Dermis microvascular lymphatic vessel endothelial cell (primary cell): ENCODE measurements around the gene XXYLT1. TPM values are rescaled to one million over a fixed set of nuclear protein-coding genes. Genes with fewer than 3 reads are reported as not detected.

Experiments used
- DNase-seq, 2 donors: peaks; one replicate each; pipeline versions ENCODE4 v3.0.0 to v3.0.0-alpha.2; 2010; ENCODE audit warnings: low read depth in 2 of 2
- total RNA-seq: library from RNA; depleted of rRNA; stranded (reverse); fragments of >200 nt; gene quantifications from 2 replicates; pipeline ENCODE4 v1.2.1, GENCODE V29; 2014

Gene XXYLT1
- total RNA-seq, 1 donor from 2014 or later = 19.0 TPM

DNA sequence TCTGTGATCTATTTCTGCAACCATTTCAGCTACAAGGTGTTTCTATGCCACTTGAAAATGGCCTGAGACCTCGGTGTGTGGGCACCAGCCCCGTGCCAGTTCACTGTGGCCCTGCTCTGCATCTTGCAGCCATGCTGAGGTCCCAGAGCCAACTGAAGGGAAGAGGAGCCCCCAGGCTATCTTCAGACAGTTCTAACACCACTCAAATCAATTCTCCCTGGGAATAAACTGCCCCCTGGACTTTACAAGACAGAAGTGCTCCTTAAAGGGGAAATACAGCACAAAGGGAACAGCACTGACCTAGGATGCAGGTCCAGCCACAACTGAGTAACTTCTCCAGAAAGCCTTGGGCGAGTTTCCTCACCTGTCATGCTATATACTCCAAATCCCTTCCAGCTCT, 3.9 kb downstream of the XXYLT1 start:
- no peak for DNase-seq

DNA sequence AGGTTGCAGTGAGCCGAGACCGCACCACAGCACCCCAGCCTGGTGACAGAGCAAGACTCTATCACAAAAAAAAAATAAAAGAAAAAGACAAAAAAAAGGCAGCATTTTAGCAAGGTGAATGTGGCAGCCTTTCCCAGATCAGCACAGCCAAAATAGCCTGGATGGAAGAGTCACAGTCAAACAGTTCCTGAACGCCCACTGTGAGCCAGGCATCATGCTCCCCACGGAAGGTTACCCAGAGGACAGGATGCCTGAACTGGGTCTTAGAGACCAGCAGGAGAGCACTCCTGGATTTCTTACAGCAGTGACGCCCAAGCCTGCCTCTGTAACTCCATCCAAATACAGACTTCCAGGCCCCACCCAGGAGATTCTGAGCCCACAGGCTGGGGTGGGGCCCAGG, 4.5 kb downstream of the XXYLT1 start:
- DNase-seq = no peak

DNA sequence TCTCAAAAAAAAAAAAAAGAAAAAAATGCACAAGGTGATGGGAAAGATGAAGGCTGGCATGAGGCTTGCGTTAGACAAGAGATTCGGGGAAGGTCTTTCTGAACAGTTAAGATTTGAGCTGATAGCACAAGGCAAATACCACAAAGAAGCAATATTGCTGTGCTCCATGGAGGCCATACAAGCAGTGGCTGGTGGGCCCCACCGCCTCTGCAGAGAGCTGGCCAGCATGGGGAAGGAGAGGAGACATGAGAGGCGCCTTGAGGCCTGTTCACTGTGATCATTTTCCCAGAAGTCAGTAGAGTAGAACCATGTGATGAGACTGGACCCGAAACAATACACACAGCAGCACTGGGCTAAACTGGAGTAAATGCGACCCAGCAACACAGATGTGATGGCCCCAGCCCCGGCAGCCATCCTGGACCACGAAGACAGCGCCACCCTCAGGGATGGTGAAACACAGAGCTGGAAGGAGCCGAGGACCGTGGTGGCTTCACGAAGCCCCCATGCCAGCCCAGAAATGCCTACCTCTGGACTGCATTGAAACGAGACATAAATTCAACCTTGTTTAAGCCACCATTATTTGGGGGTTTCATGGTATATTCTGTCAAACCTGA, 5.5 kb downstream of the XXYLT1 start:
- no peak for DNase-seq

DNA sequence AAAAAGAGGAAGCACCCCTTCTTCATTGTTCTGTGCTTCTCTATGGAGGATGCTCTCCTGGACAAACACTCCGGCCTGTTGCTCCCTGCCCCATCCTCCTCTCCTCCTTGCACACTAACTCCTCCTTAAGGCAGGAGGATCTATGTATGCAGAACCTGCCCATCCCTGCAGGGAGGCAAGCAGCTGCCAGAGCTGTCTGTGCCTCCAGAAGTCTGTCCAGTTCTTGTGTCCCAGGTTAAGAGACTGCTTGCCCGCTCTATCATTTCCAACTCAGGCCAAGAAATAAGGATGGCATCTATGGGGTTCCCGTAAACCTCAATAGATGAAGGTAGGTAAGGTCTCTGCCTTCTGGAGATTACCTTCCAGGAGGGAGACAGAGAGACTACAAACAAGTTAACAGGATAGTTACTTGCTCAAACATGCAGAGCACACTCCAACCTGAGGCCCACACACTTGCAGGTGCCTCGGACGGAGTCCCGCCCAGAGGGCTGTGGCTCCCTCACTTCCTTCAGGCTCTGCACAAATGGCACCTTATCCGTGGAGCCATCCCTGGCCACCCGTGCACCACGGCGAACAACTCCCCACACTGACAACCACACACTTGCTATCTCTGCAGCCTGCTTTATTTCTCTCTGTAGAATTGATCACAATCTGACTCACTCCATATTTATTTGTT, 6.9 kb downstream of the XXYLT1 start:
- no peak for DNase-seq

DNA sequence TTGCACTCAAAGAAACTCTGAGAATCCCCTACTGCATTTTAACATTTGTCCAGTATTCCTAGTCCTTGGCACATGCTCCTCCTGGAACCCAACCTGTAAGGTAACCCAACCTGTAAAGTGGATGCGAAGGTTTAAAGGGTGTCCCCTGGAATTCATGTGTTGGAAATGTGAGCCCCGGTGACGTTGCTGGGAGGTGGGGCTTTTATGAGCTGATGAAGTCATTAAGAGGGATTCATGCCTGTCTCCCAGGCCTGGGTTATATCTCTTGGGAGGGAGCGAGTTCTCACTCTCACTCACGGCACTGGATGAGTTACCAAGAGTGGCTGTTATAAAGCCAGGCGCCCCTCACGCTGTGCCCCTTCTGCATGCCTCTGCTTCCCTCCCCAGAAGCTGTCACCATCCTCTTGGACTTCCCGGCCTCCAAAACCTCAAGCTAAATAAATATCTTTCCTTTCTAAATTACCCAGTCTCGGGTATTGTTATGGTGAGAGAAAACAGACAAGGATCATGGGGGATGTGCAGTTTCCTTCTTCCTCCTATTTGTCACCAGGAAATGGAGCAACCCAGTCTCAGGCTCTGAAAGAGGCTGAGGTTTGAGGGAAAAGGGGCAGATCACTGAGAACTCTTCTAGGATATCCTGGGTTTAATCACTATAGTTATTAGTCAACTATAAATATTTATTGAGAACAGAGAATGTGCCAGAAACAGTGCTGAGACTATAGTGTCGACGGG, 7.6 kb downstream of the XXYLT1 start:
- peak in 1 of 2 donors; percentile 55 for DNase-seq

DNA sequence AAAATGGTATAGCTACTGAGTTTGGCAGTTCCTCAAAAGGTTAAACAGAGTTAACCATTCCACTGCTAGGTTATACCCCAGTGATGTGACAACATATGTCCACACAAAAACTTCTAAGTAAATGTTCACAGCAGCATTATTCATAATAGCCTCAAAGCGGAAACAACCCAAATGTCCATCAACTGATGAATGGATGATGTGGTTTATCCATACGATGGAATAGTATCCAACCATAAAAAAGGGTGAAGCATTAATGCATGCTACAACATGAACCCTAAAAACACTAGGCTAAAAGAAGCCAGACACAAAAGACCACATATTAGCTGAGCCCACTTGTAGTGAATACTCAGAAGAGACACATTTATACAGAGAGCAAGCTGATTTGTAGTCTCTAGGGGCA, 9.0 kb downstream of the XXYLT1 start:
- DNase-seq = no peak

DNA sequence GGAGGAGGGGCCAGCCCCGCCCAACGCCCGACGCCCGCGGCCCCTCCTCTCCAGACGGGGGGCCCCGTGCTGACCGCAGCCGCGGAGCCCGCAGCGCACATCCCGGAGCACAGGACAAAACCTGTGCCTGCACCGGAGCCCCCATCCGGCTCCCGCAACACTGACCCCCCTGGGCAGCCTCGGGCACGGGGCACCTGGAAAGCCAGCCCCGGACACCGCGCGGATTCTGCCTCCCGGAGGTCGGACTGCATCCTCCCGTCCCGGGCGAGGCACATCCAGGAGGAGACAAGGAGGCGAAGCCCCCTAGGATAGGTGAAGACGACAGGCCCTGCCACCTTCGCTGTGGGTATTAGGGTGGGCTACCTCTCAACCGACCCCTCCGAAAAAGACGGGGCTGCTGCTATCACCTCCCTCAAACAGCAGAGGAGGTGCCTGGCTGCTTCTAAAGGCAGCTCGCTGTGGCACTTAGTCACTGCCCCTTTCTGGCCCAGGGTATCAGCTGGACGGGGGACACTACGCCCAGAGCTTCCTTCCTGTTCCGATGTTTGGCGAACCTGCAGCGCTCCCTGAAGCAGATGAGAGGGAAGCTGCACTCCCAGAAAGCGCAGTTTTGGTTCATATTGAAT, 10.6 kb downstream of the XXYLT1 start:
- DNase-seq = peak; percentile 52 to 61

DNA sequence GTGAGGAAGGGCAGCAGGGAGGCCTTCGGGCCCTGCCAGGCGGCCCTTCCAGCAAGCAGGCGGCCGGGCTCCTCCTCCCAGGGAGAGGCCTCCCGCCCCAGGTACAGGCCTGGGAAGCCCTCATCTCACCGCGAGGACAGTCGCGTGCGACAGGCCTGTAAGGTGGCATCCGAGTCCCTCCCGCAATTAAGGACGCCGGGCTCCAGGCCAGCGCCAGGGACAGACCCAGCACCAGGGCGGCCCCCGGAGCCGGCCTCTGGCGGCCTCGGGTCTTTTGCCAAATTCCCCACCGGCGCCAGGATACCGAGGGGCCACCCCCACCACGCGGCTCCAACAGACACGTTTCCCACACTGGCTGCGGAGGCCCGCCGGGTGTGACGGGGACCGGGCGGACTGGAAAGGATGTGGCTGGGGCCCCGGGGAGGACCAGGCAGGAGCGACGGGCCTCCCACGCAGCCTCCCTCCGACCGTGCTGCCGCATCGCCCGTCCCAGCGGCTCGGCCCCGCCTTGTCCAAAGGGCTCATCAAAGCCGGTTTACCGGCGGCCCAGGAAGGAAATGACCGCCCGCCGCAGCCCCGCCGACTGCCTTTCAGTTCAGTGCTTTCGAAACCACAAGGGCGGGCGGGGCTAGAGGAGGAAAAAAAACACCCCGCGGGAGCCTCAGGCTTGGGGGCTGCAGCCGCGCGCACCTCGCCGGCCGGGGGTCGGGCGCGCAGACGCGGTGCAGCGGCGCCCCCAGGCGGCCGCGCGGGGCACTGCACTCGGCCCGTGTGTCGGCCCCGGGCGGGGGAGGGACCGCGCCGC, 11.3 kb downstream of the XXYLT1 start:
- peak; percentile 90 to 97 for DNase-seq

DNA sequence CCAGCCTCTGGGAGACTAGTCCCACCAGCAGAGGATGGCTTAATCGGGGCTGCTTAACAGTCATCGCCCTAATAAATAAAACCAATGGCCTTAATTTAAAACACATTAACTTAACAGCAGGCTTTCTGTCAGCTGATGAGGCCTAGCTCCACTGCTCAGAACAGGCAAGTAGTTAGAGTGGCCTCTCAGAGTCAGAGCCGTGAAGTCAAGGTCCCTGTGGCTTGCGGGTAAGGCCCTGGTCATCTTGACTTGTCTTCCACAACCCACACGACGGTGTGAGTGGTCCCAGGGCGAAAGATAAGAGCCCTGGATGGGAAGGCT, 11.8 kb downstream of the XXYLT1 start:
- peak in 1 of 2 donors; percentile 46 for DNase-seq

DNA sequence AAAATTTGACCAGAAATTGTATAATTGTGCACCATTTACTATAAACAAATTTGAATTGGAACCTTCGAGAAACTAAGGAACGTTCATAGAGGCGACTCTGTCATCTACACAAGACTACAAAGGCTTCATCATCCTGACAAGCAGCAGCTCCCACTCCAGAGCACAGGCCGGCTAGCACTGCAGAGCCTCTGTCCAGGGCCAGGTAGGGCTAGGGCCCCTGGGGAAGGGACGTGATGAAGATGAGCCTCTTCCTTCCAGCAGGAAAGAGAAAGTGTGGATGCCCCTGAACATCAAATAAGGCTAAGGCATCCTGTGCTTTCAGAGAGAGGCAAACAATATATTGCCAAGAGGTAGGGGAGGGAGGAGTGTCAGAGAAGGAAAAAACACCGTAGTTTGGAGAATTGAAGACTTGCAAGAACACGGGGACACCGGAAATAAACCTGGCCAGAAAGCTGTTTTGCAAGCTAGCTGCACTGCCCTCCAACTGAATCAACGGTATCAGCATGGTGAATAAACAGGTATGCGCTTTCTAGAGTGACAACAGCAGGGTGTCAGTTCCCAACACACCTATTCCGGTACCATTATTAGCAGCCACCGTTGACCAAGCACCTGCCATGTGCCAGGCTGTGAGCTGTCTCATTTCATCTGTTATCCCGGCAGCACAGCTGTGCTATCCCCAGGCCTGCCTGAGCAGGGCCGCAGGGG, 12.4 kb downstream of the XXYLT1 start:
- DNase-seq = no peak

DNA sequence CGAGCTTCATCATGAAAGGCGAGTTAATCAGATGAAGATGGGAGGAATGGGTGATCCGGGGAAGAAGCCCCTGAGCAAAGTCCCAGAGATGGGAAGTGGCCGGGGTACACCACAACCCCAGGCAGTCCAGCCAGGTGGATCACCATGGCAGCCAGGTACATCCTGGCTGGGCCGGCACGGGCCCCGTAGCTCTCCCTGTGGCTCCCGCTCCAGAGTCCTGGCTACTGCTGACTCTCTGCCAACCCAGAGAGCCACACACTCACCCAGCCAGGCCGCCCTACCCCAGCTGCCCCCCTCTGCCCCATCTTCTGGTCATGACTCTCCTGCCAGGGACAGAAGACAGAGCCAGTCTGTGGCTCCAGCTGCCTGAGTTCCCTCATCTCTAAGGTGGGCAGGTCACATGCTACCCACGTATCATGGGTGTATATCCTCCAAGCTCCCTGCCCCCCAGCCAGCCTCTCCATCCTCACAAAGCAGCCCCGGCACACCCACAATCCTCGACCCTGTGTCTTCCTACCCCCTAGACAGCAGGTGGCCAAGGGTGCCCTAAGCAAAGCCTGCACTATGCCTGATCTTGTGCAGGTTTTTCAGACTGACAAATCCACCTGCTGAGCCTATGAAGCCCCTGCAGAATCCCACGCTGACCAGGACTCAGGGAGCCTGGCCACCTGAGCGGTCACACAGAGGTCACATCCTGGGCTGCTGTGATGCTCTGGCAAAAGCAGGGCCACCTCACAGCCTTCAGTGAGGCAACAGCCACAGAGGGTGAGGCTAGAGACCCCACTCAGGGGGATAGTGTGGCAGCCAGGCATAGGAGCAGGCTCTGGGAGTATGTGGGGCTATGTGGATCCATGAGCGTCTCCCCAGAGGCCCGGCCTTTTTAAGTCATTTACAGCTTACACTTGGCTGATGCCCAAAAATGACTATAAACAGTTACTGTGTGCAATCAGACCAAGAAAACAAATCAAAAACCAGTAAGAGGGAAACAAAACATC, 13.2 kb downstream of the XXYLT1 start:
- peak in 1 of 2 donors; percentile 25 for DNase-seq

DNA sequence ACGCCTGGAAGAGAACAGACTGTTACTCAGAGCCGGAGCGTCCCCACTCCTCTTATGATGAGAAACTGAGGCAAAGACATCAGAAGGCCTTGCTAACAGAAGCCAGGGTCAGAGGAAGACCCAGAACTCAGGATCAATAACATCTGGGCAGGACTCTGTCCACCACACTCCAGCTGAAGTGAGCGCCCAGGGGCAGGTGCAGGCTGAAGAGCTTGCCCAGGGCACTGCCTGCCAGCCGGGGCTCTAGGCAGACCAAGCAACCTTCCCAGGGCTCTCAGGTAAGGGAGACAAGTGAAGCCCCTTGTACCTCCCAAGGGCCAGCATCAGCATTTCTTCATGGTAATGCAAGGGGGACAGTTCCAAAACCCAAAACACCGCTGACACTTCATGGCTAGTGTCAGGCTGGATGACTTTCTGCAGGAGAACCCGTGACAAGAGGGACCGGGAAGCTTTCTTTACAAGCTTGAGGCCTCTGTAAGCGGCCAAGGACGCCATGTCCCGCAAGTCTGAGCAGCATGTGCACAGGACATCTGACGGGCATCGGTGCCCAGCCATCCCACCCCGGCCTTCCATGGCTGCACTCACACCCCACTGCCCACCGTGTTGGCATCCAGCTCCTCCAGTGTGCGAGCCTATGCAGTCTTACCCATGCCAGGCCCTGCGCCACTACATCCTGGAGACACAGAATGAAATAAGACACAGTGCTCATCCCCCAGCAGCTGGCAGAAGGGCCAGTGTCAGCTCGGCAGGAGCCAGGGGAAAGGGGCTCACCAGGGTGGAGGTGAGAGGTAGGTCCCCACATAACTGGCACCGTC, 14.1 kb downstream of the XXYLT1 start:
- DNase-seq = no peak

DNA sequence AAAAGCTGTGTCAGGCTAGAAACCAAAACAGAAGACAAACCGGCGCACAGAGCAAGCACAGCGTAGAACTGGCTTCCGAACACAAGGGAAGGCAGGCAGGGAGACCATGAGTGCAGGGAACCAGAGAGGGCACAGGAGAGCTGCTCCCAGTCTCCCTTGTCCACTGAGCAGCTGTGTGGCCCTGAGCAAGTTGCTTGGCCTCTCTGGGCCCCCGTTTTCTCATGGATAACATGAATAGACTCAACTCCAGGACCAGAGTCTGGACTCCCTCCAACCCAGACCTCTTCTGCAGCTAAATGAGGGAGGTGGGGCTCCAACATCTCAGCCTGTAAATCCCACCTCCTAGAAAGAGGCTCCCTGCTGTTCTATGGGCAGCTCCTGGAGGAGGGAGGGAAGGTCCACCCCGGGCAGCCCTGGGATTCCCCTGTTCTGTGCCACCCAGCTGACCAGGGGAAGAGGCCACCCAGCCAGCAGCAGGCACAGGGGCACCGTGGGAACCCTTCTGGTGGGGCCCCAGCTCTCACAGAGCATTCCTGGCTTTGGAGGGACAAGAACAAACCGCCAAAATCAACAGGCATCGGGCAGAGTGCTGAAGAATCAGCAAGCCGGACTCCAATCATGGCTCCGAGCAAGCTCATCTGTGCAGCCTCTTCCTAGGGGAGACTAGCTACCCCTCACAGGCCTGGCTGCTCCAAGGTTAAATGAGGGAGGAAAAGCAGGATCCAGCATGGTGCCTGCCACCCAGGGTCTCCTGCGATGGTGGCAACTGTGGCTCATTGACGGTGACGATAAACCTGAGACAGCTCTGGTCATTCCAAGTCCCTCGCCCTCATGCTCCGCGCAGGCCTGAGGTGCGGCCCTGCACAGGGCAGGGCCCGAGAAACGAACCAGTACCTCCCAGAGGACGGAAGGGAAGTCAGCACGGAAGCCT, 15.1 kb downstream of the XXYLT1 start:
- DNase-seq = no peak

DNA sequence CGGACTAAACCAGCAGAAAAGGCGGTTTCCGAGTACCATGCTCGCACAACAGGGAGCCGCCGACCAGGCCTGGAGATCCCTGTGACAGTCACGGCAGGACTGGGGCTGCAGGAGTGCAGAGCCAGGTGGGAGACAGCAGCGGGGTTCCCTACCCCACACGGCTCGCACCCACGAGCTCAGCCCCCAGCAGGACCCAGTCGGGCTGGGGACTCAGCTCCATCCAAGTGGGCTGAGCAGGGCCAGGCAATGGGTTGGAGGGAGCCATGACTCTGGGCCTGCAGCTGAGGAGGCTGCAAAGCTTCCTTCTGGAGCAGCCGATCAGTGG, 15.8 kb downstream of the XXYLT1 start:
- DNase-seq = no peak

DNA sequence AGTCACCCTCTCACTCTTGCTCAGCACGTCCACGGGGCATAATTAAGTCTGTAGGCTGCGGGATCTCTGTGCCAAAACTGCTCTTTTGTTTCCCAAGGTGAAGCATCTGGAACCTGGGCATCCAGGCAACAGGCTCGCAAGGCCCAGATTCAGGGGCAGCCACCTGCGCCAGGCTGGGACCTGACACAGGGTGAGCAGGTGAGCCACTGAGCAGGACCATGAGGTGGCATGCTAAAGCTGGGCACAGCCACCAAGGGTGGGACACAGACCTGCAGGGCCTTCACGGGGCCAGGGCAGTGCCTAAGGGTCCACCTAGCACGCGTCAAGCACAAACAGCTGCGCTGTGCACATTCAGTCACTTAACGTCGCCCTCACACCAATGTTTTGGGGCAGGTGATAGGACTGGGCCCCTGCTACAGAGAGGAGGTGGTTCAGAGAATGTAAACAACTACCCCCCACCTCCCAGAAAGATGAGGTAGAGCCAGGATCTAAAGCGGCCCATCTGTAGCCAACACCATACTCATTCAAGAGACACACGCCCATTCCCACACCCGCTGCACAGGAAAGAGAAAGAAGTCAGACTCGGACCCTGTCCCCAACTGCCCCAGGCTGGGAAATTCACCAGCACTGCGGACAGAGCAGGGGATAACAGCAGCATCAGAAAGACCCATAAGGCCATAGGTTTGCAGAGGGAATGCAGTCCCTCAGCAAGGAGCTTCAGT, 16.3 kb downstream of the XXYLT1 start:
- DNase-seq = no peak

DNA sequence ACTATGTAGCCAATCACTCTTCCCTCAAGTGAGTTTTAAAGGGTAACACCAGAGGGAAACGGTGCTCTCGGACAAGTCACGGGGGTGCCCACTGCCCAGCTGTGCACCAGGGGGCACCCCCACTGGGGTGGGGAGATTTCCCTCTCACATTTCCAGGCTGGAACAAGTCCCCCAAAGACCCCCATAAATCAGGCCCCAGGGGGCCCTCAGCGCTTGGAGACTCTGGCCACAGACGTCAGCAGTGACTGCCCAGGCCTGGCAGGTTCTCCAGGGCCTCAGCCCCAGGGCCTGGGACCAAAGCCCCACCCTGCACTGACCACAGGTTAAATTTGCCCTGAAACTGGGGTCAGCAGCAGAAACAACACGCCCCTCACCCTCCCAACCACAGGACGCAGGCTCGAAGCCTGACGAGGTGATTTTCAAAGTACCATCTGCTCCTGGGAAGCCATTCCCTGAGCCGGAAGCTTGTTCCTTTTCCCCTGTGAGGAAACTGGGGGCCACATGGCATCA, 17.0 kb downstream of the XXYLT1 start:
- no peak for DNase-seq
